ENCODE data around the gene SUPT7L.

SUPT7L gene

GRCh38 chr2:27615316-27615715 lies 48.1 kb downstream of the SUPT7L start:
- WGBS = 96% methylated on average over 3 of the region's 3 CpGs
- Histone ChIP-seq H3K27ac (ENCODE audit: low read depth, low read length) (no peak overlapping the region), H3K4me1 (ENCODE audit: insufficient read depth, low read length) (no peaks in the 10 kb centered on the region), H3K9me3 (ENCODE audit: insufficient read depth, low read depth, low read length) (no peaks in the 10 kb centered on the region), H3K9ac (ENCODE audit: low read depth, low read length) (no peak overlapping the region), H3K36me3 (ENCODE audit: insufficient read depth, low read length) (peaks cover 89% of the 10 kb centered on the region), H3K4me3 (ENCODE audit: low read length) (no peak overlapping the region), H3K27me3 (ENCODE audit: insufficient read depth, low read length) (no peaks in the 10 kb centered on the region)

- Histone ChIP-seq H3K27ac (ENCODE audit: low read depth, low read length) (no peak overlapping the region), H3K9me3 (ENCODE audit: insufficient read depth, low read depth, low read length) (no peaks in the 10 kb centered on the region), H3K9ac (ENCODE audit: low read depth, low read length) (no peak overlapping the region), H3K4me1 (ENCODE audit: insufficient read depth, low read length) (no peaks in the 10 kb centered on the region), H3K4me3 (ENCODE audit: low read length) (no peak overlapping the region), H3K27me3 (ENCODE audit: insufficient read depth, low read length) (no peaks in the 10 kb centered on the region), H3K36me3 (ENCODE audit: insufficient read depth, low read length) (peaks cover 79% of the 10 kb centered on the region)
- 100% methylated on average over 1 of the region's 2 CpGs for WGBS
These were observed 49.4 kb downstream of the SUPT7L start for GRCh38 chr2:27613985-27614384.

DNA sequence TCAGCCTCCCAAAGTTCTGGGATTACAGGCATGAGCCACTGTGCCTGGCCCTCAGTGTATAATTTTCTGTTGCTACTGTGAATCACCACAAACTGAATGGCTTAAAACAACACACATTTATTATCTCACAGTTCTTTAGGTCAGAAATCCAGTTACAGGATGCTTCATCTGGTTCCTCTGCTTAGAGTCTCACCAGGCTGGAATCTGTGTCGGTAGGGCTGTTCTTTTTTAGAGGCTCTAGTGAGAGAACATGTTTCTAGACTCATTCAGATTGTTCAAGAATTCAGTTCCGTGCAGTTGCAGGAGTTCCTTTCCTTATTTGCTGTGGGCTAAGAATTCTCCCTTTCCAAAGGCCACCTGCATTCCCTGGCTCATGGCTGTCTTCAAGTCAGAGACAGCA lies 56.8 kb downstream of the SUPT7L start:
- H3K4me3 ChIP-seq (ENCODE audit: low read length) = no peak overlapping the region
- H3K27me3 ChIP-seq (ENCODE audit: insufficient read depth, low read length) = no peaks in the 10 kb centered on the region
- H3K36me3 ChIP-seq (ENCODE audit: insufficient read depth, low read length) = peaks cover 75% of the 10 kb centered on the region
- H3K27ac ChIP-seq (ENCODE audit: low read depth, low read length) = no peak overlapping the region
- H3K9me3 ChIP-seq (ENCODE audit: insufficient read depth, low read depth, low read length) = no peaks in the 10 kb centered on the region
- WGBS = 94% methylated on average over 2 of the region's 2 CpGs
- H3K4me1 ChIP-seq (ENCODE audit: insufficient read depth, low read length) = no peaks in the 10 kb centered on the region
- no peak overlapping the region for H3K9ac ChIP-seq (ENCODE audit: low read depth, low read length)
